ENCODE measurements around the gene HIP1R. TPM values are rescaled to one million over a fixed set of nuclear protein-coding genes. Genes with fewer than 3 reads are reported as not detected.

Gene HIP1R
- total and polyA plus RNA-seq, 2 experiments from 2014 or later: 8.0 to 22.1 TPM

DNA sequence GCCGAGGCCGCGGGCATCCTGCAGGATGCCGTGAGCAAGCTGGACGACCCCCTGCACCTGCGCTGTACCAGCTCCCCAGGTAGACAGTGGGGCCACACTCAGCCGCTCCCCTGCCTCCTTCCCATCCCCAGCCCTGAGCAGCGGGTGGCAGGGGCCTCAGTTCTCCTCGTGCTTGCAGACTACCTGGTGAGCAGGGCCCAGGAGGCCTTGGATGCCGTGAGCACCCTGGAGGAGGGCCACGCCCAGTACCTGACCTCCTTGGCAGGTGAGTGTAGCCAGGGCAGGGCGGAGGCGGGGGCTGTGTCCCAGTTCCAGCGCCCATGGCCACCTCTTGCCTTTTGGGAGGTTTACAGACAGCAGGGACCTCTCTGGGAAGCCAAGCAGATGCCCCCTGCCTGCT, 22.9 kb downstream of the HIP1R start:
- DNase-seq (ENCODE audit: low spot score) (no peak), ATAC-seq (no peak)
- no peaks in the 10 kb centered on the region; the same call in 2 of the 3 replicates for H3K4me1 Mint-ChIP-seq
- H3K27me3 Mint-ChIP-seq (ENCODE audit: insufficient read depth, low read depth, poor library complexity): peaks cover 6% of the 10 kb centered on the region
- H3K36me3 ChIP-seq (ENCODE audit: insufficient read depth): no peaks in the 10 kb centered on the region
- H3K27me3 ChIP-seq (ENCODE audit: insufficient read depth): no peaks in the 10 kb centered on the region
- no peaks in the 10 kb centered on the region for H3F3A ChIP-seq (replicated peaks; ENCODE audit: low read depth)
- H3K4me3 ChIP-seq: no peak overlapping the region
- H3K4me1 ChIP-seq (ENCODE audit: insufficient read depth): no peaks in the 10 kb centered on the region
- H3K36me3 Mint-ChIP-seq (ENCODE audit: low read depth): no peaks in the 10 kb centered on the region; the same call in 2 of the 3 replicates
- H3K79me2 ChIP-seq (replicated peaks; ENCODE audit: insufficient read depth): no peaks in the 10 kb centered on the region
- H3K27ac Mint-ChIP-seq: no peak overlapping the region
- no peak overlapping the region for H3K4me3 Mint-ChIP-seq
- H3K9me2 ChIP-seq (ENCODE audit: insufficient read depth): no peaks in the 10 kb centered on the region
- no peak overlapping the region for H3K4me2 ChIP-seq
- no peak overlapping the region for H2AFZ ChIP-seq
- no peaks in the 10 kb centered on the region for H3K9me3 Mint-ChIP-seq
- peaks cover under 1% of the 10 kb centered on the region; the same call in 1 of the 2 replicates for H4K20me1 ChIP-seq (replicated peaks; ENCODE audit: insufficient read depth)
- TF ChIP-seq JUNB (IDR thresholded peaks at IDR 0.05; ENCODE audit: unreplicated experiment): no peak
- TF ChIP-seq NANOG (IDR thresholded peaks at IDR 0.05; ENCODE audit: borderline replicate concordance): no peak
- TF ChIP-seq CREB1 (CRISPR knock-in tag; IDR thresholded peaks at IDR 0.05; ENCODE audit: low read depth): no peak
- TF ChIP-seq, protein P1, sequence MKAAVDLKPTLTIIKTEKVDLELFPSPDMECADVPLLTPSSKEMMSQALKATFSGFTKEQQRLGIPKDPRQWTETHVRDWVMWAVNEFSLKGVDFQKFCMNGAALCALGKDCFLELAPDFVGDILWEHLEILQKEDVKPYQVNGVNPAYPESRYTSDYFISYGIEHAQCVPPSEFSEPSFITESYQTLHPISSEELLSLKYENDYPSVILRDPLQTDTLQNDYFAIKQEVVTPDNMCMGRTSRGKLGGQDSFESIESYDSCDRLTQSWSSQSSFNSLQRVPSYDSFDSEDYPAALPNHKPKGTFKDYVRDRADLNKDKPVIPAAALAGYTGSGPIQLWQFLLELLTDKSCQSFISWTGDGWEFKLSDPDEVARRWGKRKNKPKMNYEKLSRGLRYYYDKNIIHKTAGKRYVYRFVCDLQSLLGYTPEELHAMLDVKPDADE (IDR thresholded peaks at IDR 0.05): no peak
- TF ChIP-seq, protein P2, sequence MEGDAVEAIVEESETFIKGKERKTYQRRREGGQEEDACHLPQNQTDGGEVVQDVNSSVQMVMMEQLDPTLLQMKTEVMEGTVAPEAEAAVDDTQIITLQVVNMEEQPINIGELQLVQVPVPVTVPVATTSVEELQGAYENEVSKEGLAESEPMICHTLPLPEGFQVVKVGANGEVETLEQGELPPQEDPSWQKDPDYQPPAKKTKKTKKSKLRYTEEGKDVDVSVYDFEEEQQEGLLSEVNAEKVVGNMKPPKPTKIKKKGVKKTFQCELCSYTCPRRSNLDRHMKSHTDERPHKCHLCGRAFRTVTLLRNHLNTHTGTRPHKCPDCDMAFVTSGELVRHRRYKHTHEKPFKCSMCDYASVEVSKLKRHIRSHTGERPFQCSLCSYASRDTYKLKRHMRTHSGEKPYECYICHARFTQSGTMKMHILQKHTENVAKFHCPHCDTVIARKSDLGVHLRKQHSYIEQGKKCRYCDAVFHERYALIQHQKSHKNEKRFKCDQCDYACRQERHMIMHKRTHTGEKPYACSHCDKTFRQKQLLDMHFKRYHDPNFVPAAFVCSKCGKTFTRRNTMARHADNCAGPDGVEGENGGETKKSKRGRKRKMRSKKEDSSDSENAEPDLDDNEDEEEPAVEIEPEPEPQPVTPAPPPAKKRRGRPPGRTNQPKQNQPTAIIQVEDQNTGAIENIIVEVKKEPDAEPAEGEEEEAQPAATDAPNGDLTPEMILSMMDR (conservative IDR thresholded peaks at IDR 0.05; ENCODE audit: low read depth in 2 of 2): no peak
- TF ChIP-seq EZH2 (IDR thresholded peaks at IDR 0.05; ENCODE audit: low read depth, unreplicated experiment): no peak
- TF ChIP-seq ZNF114 (CRISPR knock-in tag; IDR thresholded peaks at IDR 0.05): no peak
- no peak for TF ChIP-seq STAT1 (IDR thresholded peaks at IDR 0.05; ENCODE audit: unreplicated experiment)
- TF ChIP-seq, protein P3, sequence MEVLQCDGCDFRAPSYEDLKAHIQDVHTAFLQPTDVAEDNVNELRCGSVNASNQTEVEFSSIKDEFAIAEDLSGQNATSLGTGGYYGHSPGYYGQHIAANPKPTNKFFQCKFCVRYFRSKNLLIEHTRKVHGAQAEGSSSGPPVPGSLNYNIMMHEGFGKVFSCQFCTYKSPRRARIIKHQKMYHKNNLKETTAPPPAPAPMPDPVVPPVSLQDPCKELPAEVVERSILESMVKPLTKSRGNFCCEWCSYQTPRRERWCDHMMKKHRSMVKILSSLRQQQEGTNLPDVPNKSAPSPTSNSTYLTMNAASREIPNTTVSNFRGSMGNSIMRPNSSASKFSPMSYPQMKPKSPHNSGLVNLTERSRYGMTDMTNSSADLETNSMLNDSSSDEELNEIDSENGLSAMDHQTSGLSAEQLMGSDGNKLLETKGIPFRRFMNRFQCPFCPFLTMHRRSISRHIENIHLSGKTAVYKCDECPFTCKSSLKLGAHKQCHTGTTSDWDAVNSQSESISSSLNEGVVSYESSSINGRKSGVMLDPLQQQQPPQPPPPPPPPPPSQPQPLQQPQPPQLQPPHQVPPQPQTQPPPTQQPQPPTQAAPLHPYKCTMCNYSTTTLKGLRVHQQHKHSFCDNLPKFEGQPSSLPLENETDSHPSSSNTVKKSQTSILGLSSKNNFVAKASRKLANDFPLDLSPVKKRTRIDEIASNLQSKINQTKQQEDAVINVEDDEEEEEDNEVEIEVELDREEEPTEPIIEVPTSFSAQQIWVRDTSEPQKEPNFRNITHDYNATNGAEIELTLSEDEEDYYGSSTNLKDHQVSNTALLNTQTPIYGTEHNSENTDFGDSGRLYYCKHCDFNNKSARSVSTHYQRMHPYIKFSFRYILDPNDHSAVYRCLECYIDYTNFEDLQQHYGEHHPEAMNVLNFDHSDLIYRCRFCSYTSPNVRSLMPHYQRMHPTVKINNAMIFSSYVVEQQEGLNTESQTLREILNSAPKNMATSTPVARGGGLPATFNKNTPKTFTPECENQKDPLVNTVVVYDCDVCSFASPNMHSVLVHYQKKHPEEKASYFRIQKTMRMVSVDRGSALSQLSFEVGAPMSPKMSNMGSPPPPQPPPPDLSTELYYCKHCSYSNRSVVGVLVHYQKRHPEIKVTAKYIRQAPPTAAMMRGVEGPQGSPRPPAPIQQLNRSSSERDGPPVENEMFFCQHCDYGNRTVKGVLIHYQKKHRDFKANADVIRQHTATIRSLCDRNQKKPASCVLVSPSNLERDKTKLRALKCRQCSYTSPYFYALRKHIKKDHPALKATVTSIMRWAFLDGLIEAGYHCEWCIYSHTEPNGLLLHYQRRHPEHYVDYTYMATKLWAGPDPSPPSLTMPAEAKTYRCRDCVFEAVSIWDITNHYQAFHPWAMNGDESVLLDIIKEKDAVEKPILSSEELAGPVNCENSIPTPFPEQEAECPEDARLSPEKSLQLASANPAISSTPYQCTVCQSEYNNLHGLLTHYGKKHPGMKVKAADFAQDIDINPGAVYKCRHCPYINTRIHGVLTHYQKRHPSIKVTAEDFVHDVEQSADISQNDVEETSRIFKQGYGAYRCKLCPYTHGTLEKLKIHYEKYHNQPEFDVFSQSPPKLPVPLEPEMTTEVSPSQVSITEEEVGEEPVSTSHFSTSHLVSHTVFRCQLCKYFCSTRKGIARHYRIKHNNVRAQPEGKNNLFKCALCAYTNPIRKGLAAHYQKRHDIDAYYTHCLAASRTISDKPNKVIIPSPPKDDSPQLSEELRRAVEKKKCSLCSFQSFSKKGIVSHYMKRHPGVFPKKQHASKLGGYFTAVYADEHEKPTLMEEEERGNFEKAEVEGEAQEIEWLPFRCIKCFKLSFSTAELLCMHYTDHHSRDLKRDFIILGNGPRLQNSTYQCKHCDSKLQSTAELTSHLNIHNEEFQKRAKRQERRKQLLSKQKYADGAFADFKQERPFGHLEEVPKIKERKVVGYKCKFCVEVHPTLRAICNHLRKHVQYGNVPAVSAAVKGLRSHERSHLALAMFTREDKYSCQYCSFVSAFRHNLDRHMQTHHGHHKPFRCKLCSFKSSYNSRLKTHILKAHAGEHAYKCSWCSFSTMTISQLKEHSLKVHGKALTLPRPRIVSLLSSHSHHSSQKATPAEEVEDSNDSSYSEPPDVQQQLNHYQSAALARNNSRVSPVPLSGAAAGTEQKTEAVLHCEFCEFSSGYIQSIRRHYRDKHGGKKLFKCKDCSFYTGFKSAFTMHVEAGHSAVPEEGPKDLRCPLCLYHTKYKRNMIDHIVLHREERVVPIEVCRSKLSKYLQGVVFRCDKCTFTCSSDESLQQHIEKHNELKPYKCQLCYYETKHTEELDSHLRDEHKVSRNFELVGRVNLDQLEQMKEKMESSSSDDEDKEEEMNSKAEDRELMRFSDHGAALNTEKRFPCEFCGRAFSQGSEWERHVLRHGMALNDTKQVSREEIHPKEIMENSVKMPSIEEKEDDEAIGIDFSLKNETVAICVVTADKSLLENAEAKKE (CRISPR knock-in tag; IDR thresholded peaks at IDR 0.05): no peak
- TF ChIP-seq EZH2phosphoT487 (IDR thresholded peaks at IDR 0.05; ENCODE audit: unreplicated experiment): no peak
- TF ChIP-seq POLR2AphosphoS5 (IDR thresholded peaks at IDR 0.05; ENCODE audit: low read depth): no peak
- TF ChIP-seq ZNF331 (CRISPR knock-in tag; IDR thresholded peaks at IDR 0.05; ENCODE audit: low read depth): no peak
- TF ChIP-seq, protein P4, sequence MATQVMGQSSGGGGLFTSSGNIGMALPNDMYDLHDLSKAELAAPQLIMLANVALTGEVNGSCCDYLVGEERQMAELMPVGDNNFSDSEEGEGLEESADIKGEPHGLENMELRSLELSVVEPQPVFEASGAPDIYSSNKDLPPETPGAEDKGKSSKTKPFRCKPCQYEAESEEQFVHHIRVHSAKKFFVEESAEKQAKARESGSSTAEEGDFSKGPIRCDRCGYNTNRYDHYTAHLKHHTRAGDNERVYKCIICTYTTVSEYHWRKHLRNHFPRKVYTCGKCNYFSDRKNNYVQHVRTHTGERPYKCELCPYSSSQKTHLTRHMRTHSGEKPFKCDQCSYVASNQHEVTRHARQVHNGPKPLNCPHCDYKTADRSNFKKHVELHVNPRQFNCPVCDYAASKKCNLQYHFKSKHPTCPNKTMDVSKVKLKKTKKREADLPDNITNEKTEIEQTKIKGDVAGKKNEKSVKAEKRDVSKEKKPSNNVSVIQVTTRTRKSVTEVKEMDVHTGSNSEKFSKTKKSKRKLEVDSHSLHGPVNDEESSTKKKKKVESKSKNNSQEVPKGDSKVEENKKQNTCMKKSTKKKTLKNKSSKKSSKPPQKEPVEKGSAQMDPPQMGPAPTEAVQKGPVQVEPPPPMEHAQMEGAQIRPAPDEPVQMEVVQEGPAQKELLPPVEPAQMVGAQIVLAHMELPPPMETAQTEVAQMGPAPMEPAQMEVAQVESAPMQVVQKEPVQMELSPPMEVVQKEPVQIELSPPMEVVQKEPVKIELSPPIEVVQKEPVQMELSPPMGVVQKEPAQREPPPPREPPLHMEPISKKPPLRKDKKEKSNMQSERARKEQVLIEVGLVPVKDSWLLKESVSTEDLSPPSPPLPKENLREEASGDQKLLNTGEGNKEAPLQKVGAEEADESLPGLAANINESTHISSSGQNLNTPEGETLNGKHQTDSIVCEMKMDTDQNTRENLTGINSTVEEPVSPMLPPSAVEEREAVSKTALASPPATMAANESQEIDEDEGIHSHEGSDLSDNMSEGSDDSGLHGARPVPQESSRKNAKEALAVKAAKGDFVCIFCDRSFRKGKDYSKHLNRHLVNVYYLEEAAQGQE (IDR thresholded peaks at IDR 0.05; ENCODE audit: unreplicated experiment): no peak
- no peak overlapping the region for H3K27ac ChIP-seq (ENCODE audit: low read depth)

Measured in GM23338 (cell line).